AG04449 (cell line): ENCODE measurements around the gene ERGIC3.

Experiments used
- CTCF ChIA-PET: fragments of 350-600 bp; formaldehyde crosslinking; extraction: SDS; loops from one replicate; lab custom pipeline; 2021; ENCODE audit warnings: antibody characterized with exemption; lab: Yijun Ruan, JAX
- POLR2A ChIA-PET: fragments of 400-600, 350-600 bp; formaldehyde crosslinking; extraction: SDS; loops from one replicate; lab custom pipeline; 2020; ENCODE audit warnings: antibody characterized with exemption, inconsistent platforms; lab: Yijun Ruan, JAX
- DNase-seq: peaks from one replicate; pipeline ENCODE4 v3.0.0-alpha.2; 2010; ENCODE audit warnings: low read depth, low spot score
- H3K4me3 ChIP-seq: 2 replicates; pipeline ENCODE4 v1.5.1; 2011; ENCODE audit warnings: low read depth, mild to moderate bottlenecking, control low read depth, low read length
- TF ChIP-seq, protein P1 (sequence below): IDR thresholded peaks from one replicate; pipeline ENCODE4 v1.5.1; 2011; ENCODE audit warnings: mild to moderate bottlenecking, moderate library complexity, low read length, control low read depth, inconsistent platforms; ENCODE audit not compliant: insufficient read depth; ENCODE audit errors: missing control alignments

Gene ERGIC3

DNA sequence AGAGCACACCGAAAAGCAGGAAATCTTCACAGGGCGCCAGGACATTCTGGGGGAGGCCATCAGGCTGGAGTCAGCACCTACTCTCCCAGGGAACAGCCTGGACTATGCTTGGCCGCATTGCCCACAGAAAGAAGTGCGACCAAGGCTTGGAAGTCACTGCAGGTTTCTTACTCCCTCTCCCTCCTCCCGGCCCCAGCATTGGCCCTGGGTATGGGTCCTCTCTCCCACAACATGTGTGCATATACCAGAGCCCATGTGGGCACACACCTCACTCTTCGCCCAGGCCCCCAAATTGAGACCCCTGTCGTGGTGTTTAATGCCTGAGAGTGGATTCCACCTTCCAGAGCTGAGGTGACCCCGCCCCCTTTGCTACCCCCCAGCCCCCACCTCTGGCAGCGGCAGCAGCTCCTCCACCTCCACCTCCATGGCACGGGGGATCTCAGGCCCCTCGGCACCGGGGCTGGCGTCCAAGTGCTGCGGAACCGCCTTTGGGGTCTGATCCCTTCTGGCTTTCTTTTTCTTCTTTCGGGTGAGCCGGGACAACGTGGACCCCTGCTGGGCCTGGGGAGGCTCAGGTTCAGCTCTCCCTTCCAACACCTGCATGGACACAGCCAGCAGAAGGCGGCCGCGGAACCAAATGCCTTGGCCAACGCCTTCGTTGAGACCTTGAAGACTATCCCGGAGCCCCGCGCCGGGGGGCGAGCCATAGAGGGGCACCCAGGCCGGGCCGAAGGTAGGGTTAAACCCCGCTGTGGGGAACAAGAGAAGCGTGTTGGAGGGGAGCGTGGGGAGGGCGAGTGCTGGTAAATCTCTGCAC, 58.5 kb downstream of the ERGIC3 start:
- CTCF ChIA-PET, result interaction anchor here (1.2 to 1.7 kb wide), 4 partner anchors 10 to 354 kb away, joined by 4 to 10 read pairs (median 5); partner anchors contain the start of gene SCAND1
- DNase-seq, result no peak
- TF ChIP-seq, protein P1, sequence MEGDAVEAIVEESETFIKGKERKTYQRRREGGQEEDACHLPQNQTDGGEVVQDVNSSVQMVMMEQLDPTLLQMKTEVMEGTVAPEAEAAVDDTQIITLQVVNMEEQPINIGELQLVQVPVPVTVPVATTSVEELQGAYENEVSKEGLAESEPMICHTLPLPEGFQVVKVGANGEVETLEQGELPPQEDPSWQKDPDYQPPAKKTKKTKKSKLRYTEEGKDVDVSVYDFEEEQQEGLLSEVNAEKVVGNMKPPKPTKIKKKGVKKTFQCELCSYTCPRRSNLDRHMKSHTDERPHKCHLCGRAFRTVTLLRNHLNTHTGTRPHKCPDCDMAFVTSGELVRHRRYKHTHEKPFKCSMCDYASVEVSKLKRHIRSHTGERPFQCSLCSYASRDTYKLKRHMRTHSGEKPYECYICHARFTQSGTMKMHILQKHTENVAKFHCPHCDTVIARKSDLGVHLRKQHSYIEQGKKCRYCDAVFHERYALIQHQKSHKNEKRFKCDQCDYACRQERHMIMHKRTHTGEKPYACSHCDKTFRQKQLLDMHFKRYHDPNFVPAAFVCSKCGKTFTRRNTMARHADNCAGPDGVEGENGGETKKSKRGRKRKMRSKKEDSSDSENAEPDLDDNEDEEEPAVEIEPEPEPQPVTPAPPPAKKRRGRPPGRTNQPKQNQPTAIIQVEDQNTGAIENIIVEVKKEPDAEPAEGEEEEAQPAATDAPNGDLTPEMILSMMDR, result no peak
- H3K4me3 ChIP-seq, result peak overlapping the region; percentile 49
- POLR2A ChIA-PET, result no interaction called here

GRCh38 chr20:35600993-35601973, 59.4 kb downstream of the ERGIC3 start:
- ChIA-PET CTCF (interaction anchor here (0.7 to 1.7 kb wide), 7 partner anchors 9 to 353 kb away, joined by 3 to 10 read pairs (median 4); partner anchors contain the start of genes SCAND1 and SPAG4), POLR2A (no interaction called here)
- no peak for DNase-seq
- H3K4me3 ChIP-seq, result peak overlapping the region; percentile 49
- TF ChIP-seq, protein P1, result peak; percentile 45

- no peak for DNase-seq
- ChIA-PET CTCF (interaction anchor here (0.9 to 1.6 kb wide), 3 partner anchors 11 to 352 kb away, joined by 3 to 5 read pairs (median 4); partner anchors contain the start of gene SCAND1), POLR2A (no interaction called here)
- TF ChIP-seq, protein P1, result no peak
- H3K4me3 ChIP-seq, result peak overlapping the region; percentile 49
These were observed 60.1 kb downstream of the ERGIC3 start for GRCh38 chr20:35601990-35602389.

DNA sequence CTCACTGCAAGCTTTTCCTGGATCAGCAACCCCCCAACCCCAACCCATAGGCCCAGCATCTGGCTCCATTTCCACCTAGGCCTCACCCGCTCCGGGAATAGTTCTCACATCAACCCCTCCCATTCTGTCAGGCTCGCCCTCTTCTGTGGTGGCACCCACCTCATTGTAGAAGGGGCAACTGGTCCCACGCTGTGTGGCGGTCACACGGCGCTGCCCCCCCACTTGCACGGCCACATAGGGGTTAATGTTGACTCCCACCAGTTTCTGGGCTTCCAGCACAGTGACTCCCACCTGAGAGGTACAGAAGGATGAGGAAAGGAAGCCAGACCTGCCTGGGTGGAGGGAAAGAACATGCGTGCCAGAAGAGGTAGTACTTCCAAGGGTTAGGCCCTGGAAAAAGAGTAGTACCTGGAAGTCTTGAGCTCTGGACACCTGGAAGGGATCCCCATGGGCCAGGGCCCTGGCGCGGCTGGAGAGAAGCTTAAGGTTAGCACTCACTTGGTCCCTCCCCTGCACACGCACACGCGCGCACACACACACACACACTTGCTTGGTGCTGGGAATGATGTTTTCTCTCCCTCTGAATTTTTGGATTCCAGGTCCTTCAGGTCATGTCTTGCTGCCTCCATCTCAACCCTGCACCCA, 61.1 kb downstream of the ERGIC3 start:
- no peak overlapping the region for H3K4me3 ChIP-seq
- CTCF ChIA-PET, result interaction anchor here (0.6 to 1.4 kb wide), 2 partner anchors 11 to 13 kb away, joined by 3 to 5 read pairs; partner anchors contain the start of gene SPAG4
- DNase-seq, result no peak
- POLR2A ChIA-PET, result no interaction called here
- TF ChIP-seq, protein P1, result no peak

DNA sequence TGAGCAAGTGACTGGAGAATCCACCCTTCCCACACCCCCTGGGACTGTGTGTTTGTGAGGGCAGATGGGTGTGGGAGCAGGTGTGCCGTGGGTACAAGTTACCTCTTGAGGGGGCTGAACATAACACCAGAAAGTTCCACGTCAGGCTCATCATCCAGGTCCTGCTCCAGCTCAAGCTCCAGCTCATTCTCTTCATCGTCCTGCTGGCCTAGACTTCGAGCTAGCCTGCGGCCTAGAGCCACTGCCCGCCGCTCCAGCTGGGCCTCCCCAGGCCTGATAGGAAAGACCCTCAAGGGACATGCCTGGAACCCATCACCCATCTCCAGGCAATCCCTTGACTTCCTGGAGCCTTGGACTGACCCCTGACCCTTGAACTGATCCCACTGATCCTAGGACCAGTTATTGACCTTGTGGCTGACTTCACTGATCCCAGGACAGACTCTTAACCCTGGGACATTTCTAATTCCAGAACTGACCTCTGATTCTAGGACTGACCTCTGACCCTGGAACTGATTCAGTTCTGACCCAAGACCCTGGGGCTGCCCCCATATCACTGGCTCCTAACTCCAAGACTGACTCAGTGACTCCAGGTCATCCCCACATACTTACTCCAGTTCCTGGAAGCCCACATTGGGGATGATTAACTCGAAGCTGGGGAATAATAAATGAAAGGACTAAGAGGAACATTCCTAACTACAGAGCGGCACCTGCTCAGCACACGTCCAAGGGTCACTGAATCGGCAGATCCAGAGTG, 62.0 kb downstream of the ERGIC3 start:
- POLR2A ChIA-PET, result no interaction called here
- no peak for DNase-seq
- TF ChIP-seq, protein P1, result no peak
- no peak overlapping the region for H3K4me3 ChIP-seq
- CTCF ChIA-PET, result interaction anchor here (0.6 to 1.7 kb wide), 3 partner anchors 8 to 12 kb away, joined by 3 to 7 read pairs (median 5); partner anchors contain the start of gene SPAG4
